Activated CD4-positive, alpha-beta T cell treated with anti-CD3 and anti-CD28 coated beads for 36 hours (primary cell): ENCODE data around the gene RASIP1. TPM values are rescaled to one million over a fixed set of nuclear protein-coding genes. Genes with fewer than 3 reads are reported as not detected.

Experiments used
- ATAC-seq: fragments of 200-7000 bp; cut with Tn5 transposase; one replicate; pipeline ENCODE4 v1.10.0; 2021; ENCODE audit warnings: mild to moderate bottlenecking, moderate library complexity
- CTCF ChIA-PET: fragments of 350-600 bp; sonication (Branson Sonifier 250); formaldehyde crosslinking; loops from one replicate; lab custom pipeline; 2021; ENCODE audit warnings: antibody characterized with exemption; lab: Charles Lee
- POLR2A ChIA-PET: fragments of 350-600 bp; sonication (Branson Sonifier 250); formaldehyde crosslinking; loops from one replicate; lab custom pipeline; 2021; ENCODE audit warnings: antibody characterized with exemption, inconsistent platforms; lab: Charles Lee
- DNase-seq: peaks from one replicate; pipeline ENCODE4 v3.0.0-alpha.2; 2020
- H3K27ac Mint-ChIP-seq: one replicate; pipeline ENCODE4 v1.8.0; 2021; ENCODE audit warnings: mixed read lengths
- H3K27me3 Mint-ChIP-seq: one replicate; pipeline ENCODE4 v1.8.0; 2021; ENCODE audit warnings: mixed read lengths
- H3K36me3 Mint-ChIP-seq: one replicate; pipeline ENCODE4 v1.8.0; 2021; ENCODE audit warnings: low read depth, mixed read lengths
- H3K4me1 Mint-ChIP-seq: one replicate; pipeline ENCODE4 v1.8.0; 2021; ENCODE audit warnings: mixed read lengths
- H3K4me3 Mint-ChIP-seq: one replicate; pipeline ENCODE4 v1.8.0; 2021; ENCODE audit warnings: mild to moderate bottlenecking, moderate library complexity, mixed read lengths
- H3K9me3 Mint-ChIP-seq: one replicate; pipeline ENCODE4 v1.8.0; 2021; ENCODE audit warnings: low read depth, mixed read lengths
- intact Hi-C, 2 experiments: fragments of 100-400 bp; cut with DNase I in 1 of 2; cut with micrococcal nuclease in 1 of 2; formaldehyde crosslinking; loops; one replicate each; pipeline versions ENCODE4 v1.14.2 to v1.15.1; 2022 to 2024; cut with DNase I, micrococcal nuclease
- total RNA-seq, 2 experiments: library from RNA; stranded (reverse); gene quantifications; one replicate each; pipeline ENCODE4 v1.2.3, GENCODE V29; 2021

The RASIP1 gene
- total RNA-seq, 2 experiments from 2014 or later: 0.67 to 0.73 TPM

- Mint-ChIP-seq H3K36me3 (no peaks in the 10 kb centered on the region), H3K4me3 (no peak within 1 kb of the TSS), H3K4me1 (peaks cover 13% of the 10 kb centered on the region), H3K27me3 (peaks cover 17% of the 10 kb centered on the region), H3K9me3 (no peaks in the 10 kb centered on the region), H3K27ac (no peak within 1 kb of the TSS)
- ChIA-PET CTCF (no interaction called here), POLR2A (no interaction called here)
- intact Hi-C loops: no loop called here
- no peak for DNase-seq
- no peak for ATAC-seq
These were observed 14.8 kb upstream of the RASIP1 start, which contains the start of gene FGF21 for GRCh38 chr19:48755084-48755641. Gene FGF21, plus strand, starts transcription at chr19:48755524. Its CDS starts 713 bp downstream, at chr19:48756237.

GRCh38 chr19:48752496-48753365 is 12.3 kb upstream of the RASIP1 start, which contains the start of gene FUT1:
Gene FUT1, minus strand, starts transcription at chr19:48752641. Its CDS starts 1,360 bp downstream, at chr19:48751281.
- no peaks in the 10 kb centered on the region for H3K36me3 Mint-ChIP-seq
- intact Hi-C loops: no loop called here
- ATAC-seq: peak; percentile 81
- ChIA-PET POLR2A (interaction anchor here (0.7 kb wide), 1 partner anchor 304 kb away, joined by 4 read pairs; no protein-coding TSS in a partner anchor), CTCF (no interaction called here)
- H3K9me3 Mint-ChIP-seq: no peaks in the 10 kb centered on the region
- H3K4me3 Mint-ChIP-seq: peak within 1 kb of the TSS; percentile 66
- no peak within 1 kb of the TSS for H3K27ac Mint-ChIP-seq
- H3K4me1 Mint-ChIP-seq: peaks cover 13% of the 10 kb centered on the region
- H3K27me3 Mint-ChIP-seq: peaks cover 17% of the 10 kb centered on the region
- DNase-seq: peak; percentile 60

GRCh38 chr19:48751845-48752495 is 11.6 kb upstream of the RASIP1 start:
- H3K4me3 Mint-ChIP-seq: peak overlapping the region; percentile 66
- peak; percentile 39 for DNase-seq
- CTCF ChIA-PET: no interaction called here
- no peaks in the 10 kb centered on the region for H3K9me3 Mint-ChIP-seq
- H3K4me1 Mint-ChIP-seq: peaks cover 15% of the 10 kb centered on the region
- no peaks in the 10 kb centered on the region for H3K36me3 Mint-ChIP-seq
- intact Hi-C loops: no loop called here
- POLR2A ChIA-PET: interaction anchor here (0.7 kb wide), 1 partner anchor 305 kb away, joined by 4 read pairs; no protein-coding TSS in a partner anchor
- peaks cover 17% of the 10 kb centered on the region for H3K27me3 Mint-ChIP-seq
- ATAC-seq: no peak
- no peak overlapping the region for H3K27ac Mint-ChIP-seq

GRCh38 chr19:48750771-48751504 is 10.5 kb upstream of the RASIP1 start:
- Mint-ChIP-seq H3K36me3 (no peaks in the 10 kb centered on the region), H3K4me1 (peaks cover 22% of the 10 kb centered on the region), H3K4me3 (no peak overlapping the region), H3K9me3 (peaks cover 2% of the 10 kb centered on the region), H3K27me3 (peaks cover 22% of the 10 kb centered on the region), H3K27ac (no peak overlapping the region)
- intact Hi-C loops: no loop called here
- ATAC-seq: no peak
- CTCF ChIA-PET: interaction anchor here (0.6 kb wide), 1 partner anchor 54 kb away, joined by 3 read pairs; no protein-coding TSS in a partner anchor
- no peak for DNase-seq
- POLR2A ChIA-PET: interaction anchor here (0.5 kb wide), 1 partner anchor 13 kb away, joined by 5 read pairs; no protein-coding TSS in a partner anchor

GRCh38 chr19:48750351-48750750 is 9.9 kb upstream of the RASIP1 start:
- peaks cover 27% of the 10 kb centered on the region for H3K4me1 Mint-ChIP-seq
- intact Hi-C loops: no loop called here

GRCh38 chr19:48749571-48750198 is 9.3 kb upstream of the RASIP1 start:
- ChIA-PET CTCF (no interaction called here), POLR2A (no interaction called here)
- no peaks in the 10 kb centered on the region for H3K36me3 Mint-ChIP-seq
- H3K4me1 Mint-ChIP-seq: peaks cover 27% of the 10 kb centered on the region
- no peak for DNase-seq
- ATAC-seq: no peak
- peaks cover 27% of the 10 kb centered on the region for H3K27me3 Mint-ChIP-seq
- H3K27ac Mint-ChIP-seq: no peak overlapping the region
- H3K4me3 Mint-ChIP-seq: no peak overlapping the region
- H3K9me3 Mint-ChIP-seq: peaks cover 2% of the 10 kb centered on the region
- intact Hi-C loops: loop anchor here in 1 of 2 experiments (5.0 kb wide), 1 partner anchor 237 kb away; the partner anchor contains the start of gene LMTK3

More at GRCh38 chr19:48750351-48750750, 9.9 kb upstream of the RASIP1 start:
- H3K27me3 Mint-ChIP-seq: peaks cover 27% of the 10 kb centered on the region
- no peaks in the 10 kb centered on the region for H3K36me3 Mint-ChIP-seq
- CTCF ChIA-PET: interaction anchor here (0.6 kb wide), 1 partner anchor 54 kb away, joined by 3 read pairs; no protein-coding TSS in a partner anchor
- no peak overlapping the region for H3K4me3 Mint-ChIP-seq
- H3K27ac Mint-ChIP-seq: no peak overlapping the region
- peaks cover 2% of the 10 kb centered on the region for H3K9me3 Mint-ChIP-seq
- DNase-seq (no peak), ATAC-seq (no peak)
- POLR2A ChIA-PET: interaction anchor here (0.5 kb wide), 1 partner anchor 13 kb away, joined by 5 read pairs; no protein-coding TSS in a partner anchor

- intact Hi-C loops: loop anchor here in 1 of 2 experiments (1.0 to 5.0 kb wide), 2 partner anchors 27 to 235 kb away; partner anchors contain the start of gene LMTK3
These were observed 6.5 kb upstream of the RASIP1 start, which contains the start of gene IZUMO1 for GRCh38 chr19:48746738-48747575. Gene IZUMO1, minus strand, starts transcription at chr19:48746909. Its CDS starts 1,050 bp downstream, at chr19:48745859.

GRCh38 chr19:48746110-48746509 is 5.7 kb upstream of the RASIP1 start:
- Mint-ChIP-seq H3K36me3 (no peaks in the 10 kb centered on the region), H3K4me1 (peaks cover 17% of the 10 kb centered on the region), H3K9me3 (peaks cover 2% of the 10 kb centered on the region), H3K27ac (no peak overlapping the region), H3K27me3 (peaks cover 11% of the 10 kb centered on the region), H3K4me3 (peak overlapping the region; percentile 1)
- ChIA-PET CTCF (no interaction called here), POLR2A (no interaction called here)
- intact Hi-C loops: loop anchor here in 1 of 2 experiments (5.0 kb wide), 1 partner anchor 234 kb away; the partner anchor contains the start of gene LMTK3
- ATAC-seq: no peak
- no peak for DNase-seq

More at GRCh38 chr19:48746738-48747575, 6.5 kb upstream of the RASIP1 start, which contains the start of gene IZUMO1:
- DNase-seq (peak; percentile 77), ATAC-seq (peak; percentile 86)
- ChIA-PET POLR2A (interaction anchor here (0.6 kb wide), 1 partner anchor 1147 kb away, joined by 3 read pairs; no protein-coding TSS in a partner anchor), CTCF (interaction anchor here (0.7 to 0.8 kb wide), 2 partner anchors 51 to 153 kb away, joined by 3 read pairs; partner anchors contain the start of genes FUT2 and NUCB1)
- H3K27me3 Mint-ChIP-seq: peaks cover 14% of the 10 kb centered on the region
- H3K4me1 Mint-ChIP-seq: peaks cover 16% of the 10 kb centered on the region
- peak within 1 kb of the TSS; percentile 10 for H3K4me3 Mint-ChIP-seq
- H3K36me3 Mint-ChIP-seq: no peaks in the 10 kb centered on the region
- H3K27ac Mint-ChIP-seq: no peak within 1 kb of the TSS
- H3K9me3 Mint-ChIP-seq: peaks cover 2% of the 10 kb centered on the region

- H3K4me1 Mint-ChIP-seq: peaks cover 21% of the 10 kb centered on the region
- DNase-seq: peak; percentile 76
- CTCF ChIA-PET: interaction anchor here (0.6 kb wide), 1 partner anchor 99 kb away, joined by 3 read pairs; the partner anchor contains the start of gene CA11
- H3K36me3 Mint-ChIP-seq: no peaks in the 10 kb centered on the region
- peaks cover 2% of the 10 kb centered on the region for H3K9me3 Mint-ChIP-seq
- POLR2A ChIA-PET: no interaction called here
- intact Hi-C loops: loop anchor here in 1 of 2 experiments (1.0 to 5.0 kb wide), 2 partner anchors 50 to 233 kb away; partner anchors contain the start of gene LMTK3
- no peak overlapping the region for H3K27ac Mint-ChIP-seq
- no peak overlapping the region for H3K4me3 Mint-ChIP-seq
- ATAC-seq: peak; percentile 78
- peaks cover 10% of the 10 kb centered on the region for H3K27me3 Mint-ChIP-seq
These were observed 5.0 kb upstream of the RASIP1 start for GRCh38 chr19:48745208-48745995.
